LNCAP (cell line): ENCODE results near the gene STRIP1.

Experiments used
- CTCF ChIP-seq: fragments of 450-650 bp; IDR thresholded peaks from 2 replicates; pipeline ENCODE4 v1.5.1; 2017; ENCODE audit warnings: mild to moderate bottlenecking

STRIP1 gene

GRCh38 chr1:110088739-110089316 lies 54.4 kb downstream of the STRIP1 start:
- TF ChIP-seq CTCF = no peak

DNA sequence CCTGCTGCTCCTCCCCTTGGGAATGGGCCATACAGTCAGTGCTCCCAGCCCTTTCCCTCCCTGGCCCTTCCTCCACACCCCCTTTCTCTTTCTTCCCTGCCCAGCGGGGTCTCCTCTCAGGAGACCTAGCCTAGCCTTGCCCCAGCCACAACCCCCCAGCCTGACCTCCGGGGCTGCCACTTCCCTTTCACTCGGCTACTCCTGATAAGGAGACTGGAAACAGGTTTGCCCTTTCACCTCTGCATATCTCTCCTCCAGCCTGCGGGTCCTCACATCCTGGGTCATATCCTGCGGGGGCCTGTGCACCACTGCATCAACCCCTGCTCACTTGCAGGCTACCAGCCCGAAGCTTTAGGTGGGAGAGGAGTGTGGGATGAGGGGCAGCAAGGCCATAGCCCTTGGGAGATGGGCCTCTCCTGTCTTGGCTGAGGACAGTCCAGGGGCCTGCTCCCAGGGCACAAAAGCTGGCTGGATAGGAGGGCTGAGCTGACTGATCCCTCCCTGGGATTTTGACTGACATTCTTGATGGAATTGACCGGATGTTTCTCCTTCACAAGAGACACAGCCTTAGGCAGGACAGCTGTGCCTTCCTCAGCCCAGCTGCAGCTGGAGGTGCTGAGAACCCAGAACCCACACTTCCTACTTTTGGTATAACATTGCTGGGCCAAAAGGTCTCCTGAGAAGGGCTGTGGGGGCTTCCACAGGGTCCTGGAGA lies 55.3 kb downstream of the STRIP1 start:
- no peak for TF ChIP-seq CTCF

- no peak for TF ChIP-seq CTCF
Measured at GRCh38 chr1:110091381-110091780, 57.0 kb downstream of the STRIP1 start.

GRCh38 chr1:110091791-110092190 lies 57.4 kb downstream of the STRIP1 start:
- TF ChIP-seq CTCF = no peak

- no peak for TF ChIP-seq CTCF
Measured at GRCh38 chr1:110092991-110093390, 58.6 kb downstream of the STRIP1 start.

- no peak for TF ChIP-seq CTCF
Measured at GRCh38 chr1:110094931-110095654, 60.7 kb downstream of the STRIP1 start.

- TF ChIP-seq CTCF = no peak
Measured at GRCh38 chr1:110097507-110098221, 63.2 kb downstream of the STRIP1 start.
